Hindlimb muscle (tissue), 1 donor: ENCODE results near the gene APBB2. TPM values are rescaled to one million over a fixed set of nuclear protein-coding genes. Genes with fewer than 3 reads are reported as not detected.

Experiments used
- DNase-seq: peaks from one replicate; pipeline ENCODE4 v3.0.0-alpha.2; 2013
- polyA plus RNA-seq: library from polyadenylated mRNA; unstranded; fragments of 120-200 nt; gene quantifications from one replicate; pipeline ENCODE4 v1.2.1, GENCODE V29; 2013; ENCODE audit not compliant: insufficient read length

APBB2 gene
- polyA plus RNA-seq, 1 donor: 42.1 TPM

DNA sequence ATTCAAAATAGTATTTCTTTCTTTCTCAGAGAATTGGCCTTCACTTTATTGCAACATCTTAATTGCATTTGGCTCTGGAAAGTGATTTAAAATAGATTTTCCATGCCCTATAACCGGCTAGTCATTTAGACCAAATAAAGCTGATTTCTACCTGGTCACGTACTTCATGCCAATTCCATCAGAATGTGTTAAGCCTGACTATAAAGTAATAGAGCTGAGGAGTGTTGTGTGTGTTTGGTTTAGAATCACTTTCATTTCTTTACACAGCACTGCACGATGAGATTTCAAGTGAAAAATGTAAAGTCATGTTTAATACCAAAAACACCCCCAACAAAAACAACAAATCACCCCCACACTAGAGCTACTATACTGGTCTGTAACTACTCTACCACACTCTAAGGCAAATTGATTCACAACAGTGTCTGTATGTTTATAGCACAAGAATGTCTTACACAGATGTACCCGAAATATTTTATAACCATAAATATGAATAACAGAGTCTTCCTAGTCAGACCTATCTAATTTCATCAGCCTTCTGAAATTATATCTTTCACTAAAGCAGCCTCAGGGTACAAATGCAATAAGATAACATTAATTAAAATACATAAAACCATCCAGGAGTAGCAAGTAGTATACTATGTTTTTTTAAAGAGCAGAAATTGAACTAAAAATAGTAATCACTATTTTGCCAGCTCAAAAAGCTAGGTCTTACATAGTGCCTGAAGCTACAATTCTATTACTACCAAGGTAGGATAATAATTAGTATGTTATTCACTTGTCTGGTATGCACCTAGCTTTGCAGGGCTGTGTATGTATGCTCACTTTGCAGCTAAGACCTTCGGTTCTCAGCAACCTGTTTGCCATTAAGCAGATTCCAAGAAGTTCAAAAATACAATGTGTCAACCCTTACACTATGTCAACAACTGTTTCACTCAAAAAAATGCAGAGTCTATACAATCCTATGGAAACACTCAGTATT lies 28.4 kb downstream of the APBB2 start:
- no peak for DNase-seq

DNA sequence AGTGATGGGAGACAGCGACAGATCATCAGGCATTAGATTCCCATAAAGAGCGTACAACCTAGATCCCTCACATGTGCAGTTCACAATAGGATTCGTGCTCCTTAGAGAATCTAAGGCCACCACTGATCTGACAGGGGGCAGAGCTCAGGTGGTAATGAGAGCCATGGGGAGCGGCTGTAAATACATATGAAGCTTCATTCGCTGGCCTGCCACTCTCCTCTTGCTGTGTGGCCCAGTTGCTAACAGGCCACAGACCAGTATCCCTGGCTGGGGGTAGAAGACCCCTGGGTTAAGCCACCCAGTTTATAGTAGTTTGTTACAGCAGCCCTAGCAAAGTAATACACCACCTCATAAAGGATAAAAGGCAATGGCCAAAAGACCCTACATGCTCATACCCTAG lies 30.3 kb downstream of the APBB2 start:
- DNase-seq: no peak

DNA sequence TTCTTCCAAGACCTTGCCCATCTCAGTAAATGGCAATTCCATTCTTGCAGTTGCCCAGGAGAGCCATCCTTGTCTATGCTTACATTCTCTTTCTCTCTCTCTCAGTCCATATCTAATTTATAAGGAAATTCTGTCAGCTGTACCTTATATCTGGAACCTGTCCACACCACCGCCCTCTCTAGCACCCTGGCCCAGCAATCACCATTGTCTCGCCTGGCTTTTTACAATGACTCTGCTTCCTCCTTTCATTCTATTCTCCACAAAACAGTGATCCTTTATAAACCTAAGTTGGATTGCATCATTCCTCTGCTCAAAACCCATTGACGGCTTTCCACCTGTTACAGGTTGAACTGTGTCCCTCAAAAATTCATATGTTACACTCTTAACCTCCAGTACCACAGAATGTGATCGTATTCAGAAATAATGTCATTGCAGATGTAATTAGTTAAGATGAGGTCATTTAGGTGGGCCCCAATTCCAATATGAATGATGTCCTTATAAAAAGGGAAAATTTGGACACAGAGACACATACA lies 31.3 kb downstream of the APBB2 start:
- no peak for DNase-seq

DNA sequence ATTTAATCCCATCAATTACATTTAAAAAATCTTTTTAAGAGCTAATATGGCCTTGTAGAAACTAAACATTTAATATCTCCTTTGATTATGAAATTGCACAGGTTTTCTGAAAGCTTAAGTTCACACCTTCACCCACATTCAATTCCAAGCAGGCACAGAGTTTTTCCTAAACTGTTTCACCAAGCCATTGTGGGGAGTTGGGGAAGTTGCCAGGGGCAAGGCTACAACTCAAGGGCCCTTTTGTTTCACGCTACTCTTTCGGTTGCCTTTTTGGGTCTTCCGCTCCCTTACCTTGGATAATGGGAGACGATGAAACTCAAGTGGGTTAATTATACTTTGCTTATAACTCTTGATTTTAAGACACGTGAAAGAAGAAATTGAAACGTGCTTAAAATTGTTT lies 33.3 kb downstream of the APBB2 start:
- DNase-seq: no peak

DNA sequence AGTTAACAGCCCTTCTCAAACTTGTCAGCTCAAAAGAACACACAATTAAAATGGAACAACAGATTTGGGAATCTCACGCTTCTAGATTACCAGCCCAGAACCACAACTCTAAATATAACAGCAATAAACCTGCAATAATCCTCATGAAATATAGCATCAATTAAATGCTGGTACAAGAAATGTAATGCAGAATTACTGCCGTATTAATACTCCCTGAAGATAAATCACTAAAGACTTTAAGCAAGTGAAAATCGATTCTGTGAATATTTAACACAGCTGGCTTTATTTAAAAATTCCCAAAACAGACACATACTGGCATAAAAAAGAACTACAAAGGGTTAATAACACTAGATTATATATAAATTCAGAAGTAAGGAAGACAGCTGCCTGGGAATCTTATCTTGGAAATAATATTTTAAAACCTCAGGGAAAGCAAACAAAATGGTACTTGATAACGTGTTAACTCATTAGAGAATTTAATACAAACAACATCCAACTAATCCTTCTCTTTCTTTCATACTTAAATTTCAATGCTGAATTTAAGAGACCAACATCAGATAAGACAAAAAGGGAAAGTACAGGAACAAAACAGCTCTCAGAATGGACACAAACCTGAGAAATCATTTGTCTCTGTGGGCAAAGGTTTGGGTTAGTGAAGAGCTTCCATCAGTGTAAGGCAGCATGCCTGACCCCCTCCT lies 34.7 kb downstream of the APBB2 start:
- no peak for DNase-seq

DNA sequence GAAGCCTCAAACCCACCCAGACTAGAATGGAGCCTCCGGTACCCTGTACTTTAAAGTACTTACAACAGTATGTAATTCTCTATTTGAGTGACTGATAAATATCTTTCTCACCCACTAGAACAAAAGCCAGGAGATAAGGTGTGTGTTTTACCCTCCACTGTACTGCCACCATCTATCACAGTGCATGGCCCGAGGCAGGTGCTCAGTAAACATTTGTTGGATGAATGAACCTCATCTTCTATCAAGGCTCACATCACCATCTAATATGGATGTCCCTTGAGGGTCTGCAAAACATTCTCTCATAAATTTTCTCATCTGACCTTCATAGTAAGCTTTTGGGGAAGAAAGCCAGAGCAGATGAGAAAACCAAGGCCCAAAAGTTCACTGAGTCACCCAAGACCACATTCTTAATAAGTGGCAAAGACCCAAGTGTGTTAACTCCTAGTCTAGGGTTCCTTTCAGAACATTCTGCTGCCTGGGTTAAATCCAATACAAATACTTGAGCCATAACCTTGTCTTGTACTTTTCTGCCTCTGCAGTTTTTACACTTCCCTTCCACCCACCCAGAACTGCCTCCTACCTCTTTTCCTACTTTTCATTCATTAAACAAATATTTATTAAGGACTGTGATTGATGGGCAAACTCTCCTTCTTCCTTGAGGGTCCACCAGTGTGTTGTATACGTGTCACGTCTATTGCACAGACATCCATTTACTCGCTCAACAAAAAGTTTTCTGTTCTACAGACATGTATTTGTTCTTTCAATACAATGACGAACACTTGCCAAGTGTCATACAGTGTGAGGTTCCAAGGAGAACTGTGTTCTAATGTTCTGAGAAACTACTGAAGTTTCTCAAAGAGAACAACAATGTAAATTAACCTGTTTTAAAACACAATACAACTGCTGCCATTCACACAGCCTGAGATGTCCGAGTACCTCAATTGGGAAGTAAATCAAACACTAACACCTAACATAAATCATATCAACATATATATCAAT lies 35.7 kb downstream of the APBB2 start:
- no peak for DNase-seq

DNA sequence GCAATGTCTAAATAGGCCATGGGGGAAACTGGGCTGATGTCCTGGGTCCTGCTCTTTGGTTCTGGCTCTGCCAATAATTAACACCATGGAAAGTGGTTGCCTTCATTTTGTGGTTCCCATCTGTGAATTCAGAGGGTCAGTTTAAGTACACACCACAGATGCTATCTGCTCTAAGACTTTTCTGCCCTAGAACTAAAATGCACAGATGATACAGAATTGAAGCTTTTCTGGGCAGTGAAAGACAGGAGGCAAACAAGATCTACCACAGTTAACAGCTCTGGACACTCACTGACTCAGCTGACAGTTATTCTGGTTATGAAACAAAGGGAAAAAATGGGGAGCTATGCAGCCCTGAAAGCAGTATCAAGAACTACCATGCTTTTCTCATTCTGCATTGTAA lies 37.3 kb downstream of the APBB2 start:
- DNase-seq: peak; percentile 20

DNA sequence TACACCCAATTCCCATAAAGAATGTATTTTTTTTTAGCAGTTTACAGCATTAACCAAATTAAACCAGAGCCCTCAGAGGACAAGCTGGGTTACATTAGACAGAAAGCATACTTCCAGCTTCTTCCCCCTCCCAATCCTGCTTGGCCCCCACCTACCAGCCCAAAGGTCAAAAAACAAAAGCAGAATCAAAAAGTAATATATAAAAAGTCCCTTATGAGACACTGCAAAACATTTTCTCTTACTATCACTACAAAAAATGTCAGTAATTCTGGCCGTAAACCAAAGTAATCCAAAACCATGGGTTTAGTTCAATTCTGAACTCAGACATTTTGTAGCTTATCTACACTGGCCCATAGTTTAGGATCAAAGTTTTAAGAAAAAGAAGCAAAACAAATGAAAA lies 38.0 kb downstream of the APBB2 start:
- no peak for DNase-seq

DNA sequence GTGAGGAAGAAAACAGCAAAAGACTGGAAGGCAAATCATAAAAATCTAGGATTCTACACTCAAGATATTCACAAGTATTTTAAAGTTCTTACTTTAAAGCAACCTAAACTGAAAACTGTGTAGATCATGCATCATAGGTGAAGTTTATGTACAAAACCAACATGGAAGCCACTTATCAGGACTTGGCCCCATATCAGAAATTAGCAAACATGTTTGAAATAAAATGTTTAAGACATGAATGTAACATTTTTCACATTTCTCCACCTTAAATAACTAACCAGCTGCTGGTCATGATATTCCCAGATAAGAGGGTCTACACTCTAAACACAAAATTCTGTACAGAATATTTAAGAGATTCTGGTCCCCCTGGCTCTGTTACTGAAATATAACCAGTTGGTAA lies 38.5 kb downstream of the APBB2 start:
- DNase-seq: no peak

DNA sequence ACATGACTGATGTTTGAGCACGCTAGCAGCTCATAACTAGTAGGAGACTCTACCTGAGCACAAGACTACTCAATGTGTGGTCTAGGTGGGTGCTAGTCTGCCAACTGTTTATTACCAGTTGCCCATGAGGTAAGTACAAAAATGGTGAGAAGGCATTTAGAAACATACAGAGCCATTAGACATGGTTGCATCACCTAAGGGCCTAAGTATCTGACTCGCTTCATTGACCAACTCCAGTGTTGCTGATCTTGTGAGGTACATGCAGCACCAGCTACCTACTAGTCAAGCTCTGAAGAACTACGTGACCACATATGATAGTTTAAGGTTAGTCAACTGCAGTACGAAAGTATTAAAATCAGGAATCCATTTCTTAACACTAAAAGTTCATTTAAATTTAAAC lies 39.9 kb downstream of the APBB2 start:
- DNase-seq: no peak

DNA sequence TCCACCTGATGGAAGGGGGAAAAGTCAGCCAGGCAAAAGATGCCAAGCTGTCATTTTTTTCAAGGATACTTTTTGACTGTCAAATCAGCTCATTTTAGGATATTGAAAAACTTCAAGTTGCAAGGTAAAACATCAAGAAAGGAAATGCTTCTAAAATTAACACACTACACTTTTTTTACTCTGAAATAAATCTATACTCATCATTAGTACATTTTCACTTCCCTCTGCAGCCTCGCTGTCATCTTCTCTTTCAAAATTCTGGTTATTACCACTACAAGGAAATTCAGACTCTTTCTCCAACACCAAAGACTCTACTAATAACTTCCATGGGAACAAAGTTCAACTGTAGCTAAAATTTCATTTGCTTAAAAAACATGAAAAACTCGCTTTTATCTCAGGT lies 41.6 kb downstream of the APBB2 start:
- no peak for DNase-seq

DNA sequence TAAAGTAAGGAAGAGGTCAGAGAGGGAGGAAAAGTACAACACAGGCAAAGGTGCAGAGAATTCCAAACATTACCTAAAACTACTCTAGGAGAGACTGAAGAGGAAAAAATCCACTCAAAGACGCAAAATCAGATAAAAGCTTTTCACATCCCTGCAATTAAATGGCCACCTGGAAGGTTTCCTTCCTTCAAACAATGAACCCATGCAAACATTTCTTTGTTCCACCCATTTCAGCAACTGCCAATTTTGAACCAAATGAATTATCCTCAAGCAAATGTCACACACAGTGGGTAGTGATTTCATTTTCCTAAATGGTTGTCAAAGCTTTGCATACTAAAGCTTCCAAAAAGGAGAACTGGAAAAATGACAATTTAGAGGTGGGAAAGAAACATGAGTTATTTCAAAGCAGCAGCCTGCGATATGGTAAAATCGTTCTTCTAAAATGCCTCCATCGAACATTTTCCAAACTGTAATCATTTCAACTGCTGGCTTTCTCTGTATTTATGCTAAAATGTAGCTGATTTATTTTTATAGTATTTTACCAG lies 45.0 kb downstream of the APBB2 start:
- no peak for DNase-seq

DNA sequence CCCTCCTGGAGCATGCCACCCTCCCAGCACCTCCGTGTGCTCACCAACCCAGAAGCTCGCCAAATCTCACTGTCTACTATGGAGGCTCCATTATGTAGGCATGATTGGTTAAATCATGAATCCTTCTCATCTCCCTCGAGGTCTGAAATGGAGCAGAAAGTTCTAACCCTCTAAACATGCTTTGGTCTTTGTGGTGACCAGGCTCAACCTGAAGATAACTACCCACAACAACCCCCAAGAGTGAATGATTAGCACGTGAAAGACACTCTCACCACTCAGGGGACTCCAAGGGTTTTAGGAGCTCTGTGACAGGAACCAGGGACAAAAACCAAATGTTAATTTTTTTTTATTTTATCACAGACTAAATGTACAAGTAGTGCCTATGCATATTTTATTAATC lies 47.2 kb downstream of the APBB2 start:
- no peak for DNase-seq

DNA sequence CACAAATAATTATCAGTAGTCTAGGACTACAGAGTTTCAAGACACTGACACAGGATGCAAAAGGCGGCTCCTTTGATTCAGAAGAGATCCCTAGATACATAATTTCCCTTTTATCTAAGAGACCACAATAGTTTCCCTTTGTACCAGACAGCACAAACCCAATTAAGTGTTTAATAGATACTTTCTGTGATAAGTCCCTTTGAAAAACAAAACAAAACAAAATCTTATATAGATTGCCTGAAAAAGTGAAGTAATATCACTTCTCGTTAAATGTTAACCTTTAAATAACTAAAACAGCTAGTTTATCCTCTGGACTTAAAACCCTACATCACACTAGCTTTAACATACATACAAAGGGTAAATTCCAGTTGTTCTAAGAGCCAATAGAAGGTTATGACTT lies 49.9 kb downstream of the APBB2 start:
- DNase-seq: no peak

DNA sequence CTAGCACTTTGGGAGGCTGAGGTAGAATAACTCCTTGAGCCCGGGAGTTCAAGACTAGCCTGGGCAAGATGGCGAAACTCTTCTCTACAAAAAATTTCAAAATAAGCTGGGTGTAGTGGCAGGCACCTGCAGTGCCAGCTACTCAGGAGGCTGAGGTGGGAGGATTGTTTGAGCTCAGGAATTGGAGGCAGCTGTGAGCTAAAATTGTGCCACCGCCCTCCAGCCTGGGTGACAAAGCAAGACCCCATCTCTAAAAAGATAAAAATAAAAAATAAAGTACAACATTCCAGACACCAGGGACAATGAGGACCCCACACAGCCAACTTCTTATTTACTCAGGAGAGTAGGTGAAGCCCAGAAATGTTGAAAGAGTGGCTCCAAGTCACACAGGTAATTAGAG lies 53.0 kb downstream of the APBB2 start:
- no peak for DNase-seq

DNA sequence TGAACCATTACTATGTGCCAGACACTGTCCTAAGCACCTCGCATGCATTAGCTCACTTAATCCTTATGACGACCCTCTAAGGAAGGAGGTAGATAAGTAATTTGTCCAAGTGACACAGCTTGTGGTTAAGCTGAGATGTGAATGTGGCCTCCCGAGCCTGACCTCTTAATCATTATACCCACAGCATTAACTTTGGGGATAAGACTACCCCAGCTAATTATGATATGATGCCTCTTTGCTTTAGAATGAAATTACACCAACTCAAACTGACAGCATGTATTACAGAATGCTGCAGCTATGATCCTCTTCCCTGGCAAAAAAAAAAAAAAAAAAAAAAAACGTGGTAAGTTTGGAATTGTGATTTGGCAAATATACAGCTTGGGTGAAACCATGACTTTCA lies 53.5 kb downstream of the APBB2 start:
- DNase-seq: no peak

DNA sequence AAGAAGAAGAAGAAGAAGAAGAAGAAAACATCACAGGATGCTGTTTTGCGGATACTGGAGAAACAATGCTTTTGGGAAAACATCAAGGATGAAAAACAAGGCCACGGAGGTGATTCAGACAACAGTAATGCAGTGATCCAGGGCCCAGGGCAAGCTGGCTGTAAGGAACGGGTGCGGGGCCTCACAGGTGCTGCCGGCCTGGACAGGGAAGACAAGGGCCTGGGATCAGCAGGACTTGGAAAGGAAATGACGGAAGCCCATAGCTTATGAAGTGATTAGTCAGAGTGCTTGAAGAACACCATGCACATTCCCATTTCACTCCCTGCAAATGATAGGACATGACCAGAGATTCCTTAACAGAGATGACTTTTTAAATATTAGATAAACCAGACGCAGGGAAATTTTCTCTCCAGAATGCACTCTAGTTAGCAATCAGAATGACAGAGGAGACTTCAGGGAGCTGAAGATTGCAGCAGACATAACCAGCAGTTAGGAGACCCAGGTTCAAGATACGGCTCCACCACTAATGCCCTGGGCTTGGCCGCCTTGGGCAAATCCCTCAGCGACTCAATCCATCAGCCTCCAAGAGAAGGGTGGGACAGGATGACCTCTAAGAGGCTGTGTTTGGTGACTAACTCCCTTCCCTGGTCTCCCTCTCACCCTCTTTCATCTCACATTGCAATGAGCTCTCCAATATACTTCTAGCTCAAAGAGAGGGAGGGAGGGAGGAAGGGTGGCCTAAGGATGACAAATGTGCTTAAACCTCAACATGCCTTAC lies 54.1 kb downstream of the APBB2 start:
- no peak for DNase-seq

DNA sequence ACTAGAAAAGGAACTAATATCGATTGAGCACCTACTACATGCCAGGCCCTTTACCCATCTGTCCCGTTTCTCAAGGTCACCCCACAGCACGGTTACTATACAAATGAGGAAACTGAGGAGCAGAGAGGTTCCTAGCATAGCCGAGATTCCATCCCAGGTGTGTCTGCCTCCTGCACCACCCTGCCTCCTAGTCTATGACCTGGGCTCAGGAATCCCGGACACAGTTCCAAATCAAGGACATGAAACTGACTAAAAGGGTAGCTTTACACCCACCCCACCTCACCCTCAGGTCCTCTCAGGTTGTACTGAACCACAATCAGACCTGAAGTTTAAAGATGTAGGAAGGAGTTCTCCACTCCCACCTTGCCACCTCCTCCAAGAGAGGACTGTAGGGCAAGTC lies 55.6 kb downstream of the APBB2 start:
- no peak for DNase-seq

DNA sequence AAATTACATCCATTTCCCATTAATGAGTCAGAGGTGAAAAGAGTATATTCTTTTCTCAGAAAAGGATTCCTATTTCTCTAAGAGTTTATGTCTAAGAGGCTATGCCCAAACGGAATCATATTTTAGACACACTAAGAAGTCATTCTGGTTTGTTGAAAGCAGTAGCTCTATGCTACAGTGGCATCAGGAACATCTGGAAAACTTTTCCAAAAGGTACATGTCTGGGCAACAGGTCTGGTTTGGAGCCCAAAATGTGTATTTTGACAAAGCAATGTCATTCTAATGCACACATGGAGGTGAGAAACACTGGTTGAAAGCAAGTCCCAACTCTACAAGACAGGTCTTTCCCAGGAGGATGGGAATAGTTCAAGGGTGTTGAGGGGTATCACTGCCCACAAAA lies 56.1 kb downstream of the APBB2 start:
- no peak for DNase-seq

DNA sequence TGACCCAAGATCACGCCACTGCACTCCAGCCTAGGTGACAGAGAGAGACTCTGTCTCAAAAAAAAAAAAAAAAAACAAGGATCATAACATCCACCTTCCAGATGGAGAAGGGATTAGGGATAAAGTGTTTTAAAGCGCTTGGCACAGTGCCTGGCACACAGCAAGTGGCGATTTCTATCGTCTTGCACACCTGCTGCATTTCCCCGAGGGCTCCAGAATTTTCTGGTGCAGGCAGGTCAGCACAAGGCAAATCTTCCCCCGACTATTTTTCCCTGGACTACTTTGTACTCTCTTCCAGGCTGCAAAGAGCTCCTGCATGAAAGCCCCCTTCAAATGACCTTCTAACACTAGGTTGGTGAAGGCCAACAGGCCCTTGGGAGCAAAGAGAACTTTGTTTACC lies 57.3 kb downstream of the APBB2 start:
- DNase-seq: no peak

DNA sequence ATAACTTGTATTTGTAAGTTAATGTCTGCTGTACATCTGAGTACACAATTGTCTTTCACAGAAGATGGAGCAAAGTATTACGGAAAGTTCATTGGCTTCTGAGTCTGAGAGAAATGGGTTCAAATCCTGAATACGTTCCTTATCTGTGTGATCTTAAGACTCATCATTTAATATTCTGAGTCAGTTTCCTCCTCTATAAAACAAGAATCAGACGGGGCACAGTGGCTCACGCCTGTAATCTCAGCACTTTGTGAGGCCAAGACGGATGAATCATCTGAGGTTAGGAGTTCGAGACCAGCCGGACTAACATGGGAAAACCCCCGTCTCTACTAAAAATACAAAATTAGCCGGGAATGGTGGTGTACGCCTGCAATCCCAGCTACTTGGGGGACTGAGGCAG lies 57.8 kb downstream of the APBB2 start:
- DNase-seq: no peak
